NCI-H1105 (cell line): ENCODE results near the gene NEIL1.

Source experiments
- DNase-seq: peaks from one replicate; lab custom pipeline; 2025; lab: John Stamatoyannopoulos, UW

Gene NEIL1

GRCh38 chr15:75356517-75356916, 9.7 kb downstream of the NEIL1 start:
- no peak for DNase-seq

- DNase-seq = no peak
These were observed 11.3 kb downstream of the NEIL1 start for GRCh38 chr15:75357976-75358673.

DNA sequence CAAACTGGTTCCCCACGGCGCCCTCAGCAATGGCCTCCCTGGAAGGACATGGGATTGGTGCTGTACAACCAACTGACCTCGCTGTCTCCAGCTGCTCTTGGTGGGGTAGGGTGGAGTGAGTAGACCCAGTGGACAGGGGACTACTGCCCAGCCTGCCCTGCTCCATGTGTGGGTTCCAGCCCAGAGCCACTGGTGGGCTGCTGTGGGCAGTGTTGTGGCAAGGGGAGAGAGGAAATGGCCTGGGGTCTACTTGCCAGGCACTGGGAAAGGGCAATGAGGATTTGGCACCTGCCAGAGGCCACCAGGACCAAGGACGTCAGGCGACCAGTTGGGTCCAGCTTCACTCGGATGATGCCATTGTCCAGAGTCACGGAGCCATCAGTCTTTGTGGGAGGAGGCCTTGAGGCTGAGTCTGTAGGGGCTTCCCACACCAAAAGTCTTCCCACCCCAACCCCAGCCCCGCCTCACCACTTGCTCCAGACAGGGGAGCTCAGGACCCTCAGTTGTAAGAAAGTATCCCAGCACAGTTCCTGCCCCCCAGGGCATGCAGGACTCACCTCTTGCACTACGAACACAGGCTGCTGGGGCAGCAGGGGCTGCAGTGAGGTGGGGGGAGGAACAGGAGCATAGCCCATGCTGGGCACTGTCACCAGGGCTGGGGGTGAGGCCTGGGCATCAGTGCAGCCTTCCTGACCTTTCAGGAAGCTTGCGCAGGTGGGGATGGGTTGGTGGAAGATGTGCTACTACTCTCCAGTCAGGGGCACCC, 12.1 kb downstream of the NEIL1 start:
- no peak for DNase-seq

GRCh38 chr15:75359537-75360250, 12.9 kb downstream of the NEIL1 start:
- DNase-seq = no peak

DNA sequence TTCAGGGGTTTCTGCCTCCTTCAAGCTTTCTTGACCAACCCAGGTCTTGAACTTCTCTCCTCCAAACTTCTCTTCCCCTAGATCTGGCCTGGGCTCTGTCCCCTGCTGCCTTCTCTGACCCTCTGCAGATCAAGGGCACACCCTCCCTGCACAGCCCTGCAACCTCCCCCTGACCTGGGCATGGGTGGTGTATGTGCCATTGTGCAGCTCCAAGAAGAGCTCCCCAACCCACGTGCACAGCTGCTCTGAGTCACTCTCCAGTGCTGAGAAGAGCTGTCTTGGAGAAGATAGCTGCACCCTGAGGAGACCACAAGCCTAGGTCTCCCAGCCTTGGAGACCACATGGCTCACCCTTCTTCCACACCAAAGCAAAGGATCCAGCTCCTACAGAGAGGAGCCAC, 13.6 kb downstream of the NEIL1 start:
- DNase-seq = no peak

DNA sequence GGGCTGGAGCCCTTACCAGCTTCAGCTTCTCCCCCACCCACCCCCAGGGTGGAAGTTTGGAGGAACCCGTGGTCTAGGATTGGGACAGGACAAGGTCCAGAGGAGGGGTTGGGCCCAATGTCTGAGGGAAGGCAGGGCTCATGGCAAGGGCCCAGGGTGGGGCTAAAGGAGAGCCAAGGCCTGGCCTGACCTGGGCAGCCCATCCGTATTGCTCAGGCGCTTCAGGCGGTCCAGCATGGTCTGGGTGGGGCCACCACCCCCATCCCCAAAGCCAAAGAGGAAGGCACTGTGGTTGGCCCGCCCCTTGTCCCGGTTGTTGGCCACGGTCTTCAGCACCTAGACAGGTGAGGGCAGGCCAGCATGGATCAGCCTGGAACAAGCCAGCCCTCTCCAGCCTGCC, 14.0 kb downstream of the NEIL1 start:
- no peak for DNase-seq

GRCh38 chr15:75361361-75361988, 14.6 kb downstream of the NEIL1 start:
- no peak for DNase-seq

DNA sequence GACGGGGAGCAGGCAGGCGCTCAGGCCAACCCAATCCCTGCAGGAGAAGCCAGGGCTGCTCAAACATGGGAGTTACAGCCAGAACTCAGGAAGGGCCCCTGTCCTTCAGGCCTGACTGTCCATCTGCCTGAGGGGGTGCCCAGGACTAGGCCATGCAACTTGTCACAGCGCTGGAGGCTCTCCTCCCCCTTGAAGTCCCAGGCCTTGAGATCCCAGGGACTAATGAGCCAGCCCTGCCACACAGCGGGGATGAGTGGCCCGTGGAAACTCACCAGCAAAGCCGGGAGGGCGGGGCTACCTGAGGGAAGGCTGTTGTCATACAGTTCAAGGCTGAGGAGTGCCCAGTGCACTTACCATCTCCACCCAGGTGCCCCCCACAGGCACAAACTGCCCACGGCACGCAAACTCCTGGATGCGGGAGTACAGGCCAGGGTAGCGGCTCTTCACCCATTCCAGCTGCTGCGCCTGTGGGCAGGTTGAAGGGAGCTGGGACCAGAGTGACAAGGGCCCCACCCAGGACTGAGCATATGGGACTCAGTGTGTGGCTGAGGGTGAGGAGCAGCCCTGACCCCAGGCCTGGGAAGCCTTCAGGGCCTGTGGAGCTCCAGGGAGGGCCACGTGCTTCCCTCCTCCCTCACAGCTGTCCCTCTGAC, 15.3 kb downstream of the NEIL1 start:
- no peak for DNase-seq

GRCh38 chr15:75362642-75363249, 15.9 kb downstream of the NEIL1 start:
- DNase-seq = no peak

- no peak for DNase-seq
These were observed 16.9 kb downstream of the NEIL1 start for GRCh38 chr15:75363786-75364185.

DNA sequence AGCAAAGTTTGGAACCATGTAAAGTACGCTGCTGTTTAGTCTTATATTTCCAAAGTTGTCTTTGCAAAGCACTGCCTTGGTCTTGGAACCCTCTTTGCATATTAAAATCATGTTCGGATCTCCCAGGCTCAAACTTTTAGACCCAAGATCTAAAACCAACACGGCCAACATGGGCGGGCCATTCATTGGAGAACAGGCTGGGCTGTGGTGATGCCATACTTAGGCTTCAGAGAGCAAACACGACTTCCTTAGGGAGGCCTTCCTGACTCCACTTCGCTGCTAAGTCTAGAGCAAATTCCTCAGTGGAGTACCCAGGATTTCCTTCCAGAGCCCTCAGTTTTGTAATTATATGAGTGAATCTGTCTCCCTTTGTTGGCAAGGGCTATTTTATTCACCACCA, 18.0 kb downstream of the NEIL1 start:
- no peak for DNase-seq

DNA sequence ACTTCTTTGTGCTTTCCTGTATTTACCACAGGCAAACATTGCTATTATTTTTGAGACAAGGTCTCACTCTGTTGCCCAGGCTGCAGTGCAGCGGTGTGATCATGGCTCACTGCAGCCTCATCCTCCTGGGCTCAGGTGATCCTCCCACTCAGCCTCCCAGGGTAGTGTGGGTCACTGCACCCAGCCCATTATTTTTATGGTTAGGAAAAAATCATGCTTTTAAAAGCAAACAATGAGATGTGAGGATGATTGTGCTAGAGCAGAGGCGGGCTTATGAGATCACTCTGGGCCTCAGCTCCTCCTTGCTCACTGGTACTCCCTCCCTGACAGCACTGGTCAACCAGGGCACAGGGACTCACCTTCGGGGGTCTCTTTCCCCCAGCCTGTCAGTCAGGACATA, 19.3 kb downstream of the NEIL1 start:
- DNase-seq = no peak

- DNase-seq = no peak
These were observed 20.2 kb downstream of the NEIL1 start for GRCh38 chr15:75367006-75367405.

DNA sequence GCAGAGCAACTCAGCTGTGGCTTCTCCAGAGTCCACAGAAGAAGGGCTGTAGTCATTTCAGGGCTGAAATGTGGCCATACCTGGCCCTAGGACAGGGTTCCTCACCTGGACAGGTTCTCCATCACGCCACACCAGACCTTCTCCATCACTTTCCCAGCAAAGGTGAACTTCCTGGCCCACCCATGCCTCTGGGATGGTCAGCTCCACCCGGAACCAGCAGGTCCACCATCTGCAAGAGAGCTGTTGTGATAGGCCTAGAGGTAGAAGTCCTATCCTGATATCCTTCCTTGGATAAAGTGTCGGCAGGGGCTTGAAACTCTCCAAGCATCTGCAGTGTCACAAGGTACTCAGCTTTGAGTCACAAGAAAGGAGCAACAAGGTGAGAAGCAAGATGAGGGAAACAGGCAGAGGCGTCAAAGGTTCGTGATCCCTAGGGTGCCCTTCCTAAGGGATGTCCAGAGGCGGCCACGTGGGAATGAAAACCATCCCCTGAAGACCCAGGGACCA, 20.6 kb downstream of the NEIL1 start:
- DNase-seq = no peak

- DNase-seq = peak; percentile 89
These were observed 21.3 kb downstream of the NEIL1 start, which contains the start of gene MAN2C1 for GRCh38 chr15:75367913-75368688. MAN2C1 (minus strand) TSS chr15:75368607; CDS start chr15:75368583, 24 bp downstream.

DNA sequence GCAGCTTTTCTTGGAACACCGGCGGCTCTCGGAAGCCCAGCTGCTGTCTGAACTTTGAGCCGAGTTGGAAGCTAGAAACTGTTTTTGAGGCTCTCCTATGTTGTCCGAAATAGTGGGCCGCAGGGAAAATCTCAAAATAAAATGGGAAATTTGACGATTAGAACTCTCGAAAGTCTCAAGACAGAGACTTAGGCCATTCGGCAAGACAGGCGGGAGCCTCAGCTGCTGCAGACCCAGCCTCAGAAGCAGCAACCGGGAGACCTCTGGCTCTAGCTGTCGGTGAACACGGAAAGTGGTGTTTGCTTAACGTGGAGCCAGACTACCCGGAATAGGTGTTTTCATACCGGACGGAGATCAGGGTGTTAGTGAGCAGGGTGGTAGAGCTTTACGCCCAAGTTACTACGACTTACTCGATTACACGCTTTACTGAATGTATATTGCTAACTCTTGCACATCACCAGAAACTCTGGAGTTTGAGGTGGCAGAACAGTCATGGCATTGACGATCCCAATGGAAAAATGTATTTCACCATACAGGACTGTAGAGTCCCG, 21.9 kb downstream of the NEIL1 start:
- no peak for DNase-seq

DNA sequence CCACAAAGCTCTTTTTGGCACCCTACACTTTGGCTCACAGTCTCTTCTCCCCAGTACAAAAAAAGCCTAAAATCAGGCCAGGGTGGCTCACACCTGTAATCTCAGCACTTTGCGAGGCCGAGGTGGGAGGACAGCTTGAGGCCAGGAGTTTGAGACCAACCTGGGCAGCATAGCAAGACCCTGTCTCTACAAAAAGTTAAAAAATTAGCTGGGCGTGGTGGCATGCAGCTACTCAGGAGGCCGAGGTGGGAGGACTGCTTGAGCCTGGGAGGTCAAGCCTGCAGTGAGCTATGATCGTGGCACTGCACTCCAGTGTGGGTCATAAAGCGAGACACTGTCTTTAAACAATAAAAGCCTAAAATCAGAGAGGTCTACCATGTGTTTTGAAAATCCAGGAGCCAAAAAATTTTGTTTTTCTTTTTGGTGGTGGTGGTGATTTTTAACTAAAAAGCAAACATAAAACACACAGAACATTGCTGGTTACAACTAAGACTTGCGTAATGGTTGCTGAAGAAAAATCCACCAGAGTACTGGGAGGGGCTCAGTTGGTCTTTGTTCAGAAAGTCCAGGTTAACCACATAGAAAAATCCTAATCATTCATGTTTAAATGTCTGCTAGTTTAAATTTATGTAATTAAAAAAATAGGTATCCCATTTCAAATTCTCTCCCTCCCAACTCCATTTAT, 23.2 kb downstream of the NEIL1 start:
- DNase-seq = no peak

- no peak for DNase-seq
These were observed 24.6 kb downstream of the NEIL1 start for GRCh38 chr15:75371486-75371885.

GRCh38 chr15:75371901-75372688, 25.3 kb downstream of the NEIL1 start:
- no peak for DNase-seq
